ENCODE measurements around the gene NCAM1.

Gene NCAM1

GRCh38 chr11:113176599-113177360 lies 215.6 kb downstream of the NCAM1 start:
- no peak for DNase-seq

GRCh38 chr11:113177671-113178070 lies 216.5 kb downstream of the NCAM1 start:
- no peak for DNase-seq

- DNase-seq, result no peak
These were observed 217.3 kb downstream of the NCAM1 start for GRCh38 chr11:113178381-113179070.

GRCh38 chr11:113179181-113179704 lies 218.0 kb downstream of the NCAM1 start:
- no peak for DNase-seq

GRCh38 chr11:113181094-113181493 lies 219.9 kb downstream of the NCAM1 start:
- DNase-seq, result no peak

DNA sequence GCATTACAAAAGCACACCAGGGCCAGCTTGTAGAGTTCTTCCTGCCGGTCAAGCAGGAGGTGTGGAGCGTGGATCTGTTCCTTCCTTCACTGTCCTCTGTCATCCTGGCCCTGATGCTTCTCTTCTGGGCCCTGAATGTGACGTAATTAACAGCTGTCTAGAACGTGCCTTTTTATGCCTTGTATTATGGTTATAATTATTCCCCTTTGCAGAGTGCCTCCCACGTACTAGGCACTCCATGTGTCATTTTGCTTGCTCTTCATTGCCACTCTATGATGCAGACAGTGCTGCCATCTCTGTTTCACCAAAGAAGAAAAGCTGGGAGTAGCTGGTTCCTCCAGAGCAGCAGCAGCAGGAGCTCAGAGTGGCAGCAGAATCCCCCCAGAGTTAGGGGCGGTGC lies 221.1 kb downstream of the NCAM1 start:
- DNase-seq, result no peak

GRCh38 chr11:113184498-113184897 lies 223.3 kb downstream of the NCAM1 start:
- DNase-seq, result no peak

GRCh38 chr11:113188371-113188834 lies 227.2 kb downstream of the NCAM1 start:
- no peak for DNase-seq

DNA sequence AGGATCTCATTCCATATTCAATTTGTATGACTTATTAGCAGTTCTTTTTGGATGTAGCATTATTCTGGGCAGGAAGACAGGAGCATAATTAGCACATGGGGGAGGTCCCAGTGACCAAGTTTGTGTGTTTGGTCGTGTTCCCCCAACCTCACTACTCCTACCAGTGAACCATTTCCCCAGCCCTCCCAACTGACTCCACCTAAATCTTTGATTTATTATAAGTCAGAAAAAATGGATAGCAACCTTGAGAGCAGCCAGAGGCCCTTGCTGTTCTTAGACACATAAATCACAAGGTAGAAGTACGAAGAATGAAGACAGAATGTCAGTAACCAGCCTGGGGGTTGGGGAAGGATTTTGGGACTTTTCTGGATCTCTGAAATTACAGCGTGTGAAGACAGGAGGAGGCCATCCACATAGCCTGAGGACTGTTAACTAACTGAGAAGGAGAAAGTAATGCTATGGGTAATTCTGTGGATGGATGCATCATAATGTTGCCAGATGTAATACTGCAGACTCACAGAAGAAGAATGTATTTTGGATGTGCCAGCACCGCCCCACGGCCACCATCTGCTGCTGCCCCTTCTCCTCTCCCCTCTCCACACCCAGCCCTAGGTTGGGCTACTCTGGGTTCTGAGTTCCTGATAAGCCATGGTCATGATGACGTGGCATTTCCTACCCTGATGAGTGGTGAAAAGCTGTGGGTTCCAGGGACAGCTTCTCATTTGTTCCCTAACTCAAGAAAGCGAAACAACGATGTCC lies 228.9 kb downstream of the NCAM1 start:
- DNase-seq, result peak; percentile 56

- DNase-seq, result no peak
These were observed 231.1 kb downstream of the NCAM1 start for GRCh38 chr11:113192121-113192925.

GRCh38 chr11:113193016-113193415 lies 231.8 kb downstream of the NCAM1 start:
- no peak for DNase-seq

- DNase-seq, result no peak
These were observed 232.7 kb downstream of the NCAM1 start for GRCh38 chr11:113193946-113194345.

DNA sequence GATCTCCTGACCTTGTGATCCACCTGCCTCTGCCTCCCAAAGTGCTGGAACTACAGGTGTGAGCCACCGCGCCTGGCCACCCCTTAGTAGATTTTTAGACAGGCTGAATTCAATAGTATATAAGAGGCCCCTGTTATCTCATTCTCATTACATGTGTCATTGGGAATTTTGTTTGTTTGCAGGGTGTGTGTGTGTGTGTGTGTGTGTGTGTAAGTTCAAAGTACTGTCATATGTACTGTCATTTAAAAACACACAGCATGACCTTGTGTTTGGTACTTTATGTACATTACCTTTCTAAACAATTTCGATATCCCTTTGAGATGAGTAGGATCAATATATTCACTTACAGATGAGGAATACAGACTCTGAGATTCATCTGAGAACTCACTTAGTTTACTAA lies 234.5 kb downstream of the NCAM1 start:
- DNase-seq, result no peak

GRCh38 chr11:113197446-113197845 lies 236.2 kb downstream of the NCAM1 start:
- no peak for DNase-seq

- no peak for DNase-seq
These were observed 237.9 kb downstream of the NCAM1 start for GRCh38 chr11:113198972-113199661.

GRCh38 chr11:113199866-113200265 lies 238.6 kb downstream of the NCAM1 start:
- no peak for DNase-seq

GRCh38 chr11:113201054-113201818 lies 240.0 kb downstream of the NCAM1 start:
- DNase-seq, result no peak

GRCh38 chr11:113202431-113202830 lies 241.2 kb downstream of the NCAM1 start:
- DNase-seq, result no peak

GRCh38 chr11:113203141-113203753 lies 242.0 kb downstream of the NCAM1 start:
- no peak for DNase-seq

DNA sequence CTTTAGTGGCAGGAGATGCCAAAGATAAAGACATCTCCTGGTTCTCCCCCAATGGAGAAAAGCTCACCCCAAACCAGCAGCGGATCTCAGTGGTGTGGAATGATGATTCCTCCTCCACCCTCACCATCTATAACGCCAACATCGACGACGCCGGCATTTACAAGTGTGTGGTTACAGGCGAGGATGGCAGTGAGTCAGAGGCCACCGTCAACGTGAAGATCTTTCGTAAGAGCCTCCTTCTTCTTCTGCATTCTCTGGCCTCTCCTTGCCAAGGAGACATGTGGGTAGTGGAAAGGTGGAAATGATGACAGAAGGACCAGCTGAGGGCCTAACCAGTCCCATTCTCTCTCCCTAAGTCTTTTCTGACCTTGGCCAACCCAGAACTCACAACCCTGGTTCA lies 243.1 kb downstream of the NCAM1 start:
- DNase-seq, result no peak

DNA sequence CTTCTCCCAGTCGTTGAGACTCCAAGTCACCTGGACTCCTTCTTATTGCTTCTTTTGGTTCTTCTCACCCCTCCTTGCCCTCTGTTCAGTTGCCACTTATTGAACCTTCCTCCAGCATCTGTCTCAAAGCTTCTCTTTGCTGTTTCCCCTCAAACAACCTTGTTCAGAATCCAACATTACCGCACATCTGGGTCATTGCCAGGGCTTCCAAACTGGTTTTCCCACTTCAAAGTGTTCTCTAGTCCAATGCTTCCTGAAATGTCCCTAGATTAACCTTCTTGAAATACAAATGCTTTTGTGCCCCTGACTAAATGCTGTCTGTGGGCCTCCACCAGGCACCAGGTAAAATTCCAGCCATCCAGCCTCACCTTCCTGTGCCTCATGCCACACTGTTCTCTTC lies 252.3 kb downstream of the NCAM1 start:
- no peak for DNase-seq

Data from hematopoietic multipotent progenitor cell treated with erythropoietin and hydrocortisone succinate and interleukin-3 and kit ligand, for 8 days (in vitro differentiated cells).